Epidermal melanocyte (primary cell): ENCODE measurements around the gene TYW1.
"Not testable (repeated sequence)": the region's sequence is repeated elsewhere in the genome, so short reads cannot be mapped to it uniquely, and the experiment has no call there.

Experiments
- DNase-seq: peaks from one replicate; pipeline ENCODE4 v3.0.0; 2011; ENCODE audit warnings: low spot score; ENCODE audit not compliant: insufficient read length

TYW1 gene

DNA sequence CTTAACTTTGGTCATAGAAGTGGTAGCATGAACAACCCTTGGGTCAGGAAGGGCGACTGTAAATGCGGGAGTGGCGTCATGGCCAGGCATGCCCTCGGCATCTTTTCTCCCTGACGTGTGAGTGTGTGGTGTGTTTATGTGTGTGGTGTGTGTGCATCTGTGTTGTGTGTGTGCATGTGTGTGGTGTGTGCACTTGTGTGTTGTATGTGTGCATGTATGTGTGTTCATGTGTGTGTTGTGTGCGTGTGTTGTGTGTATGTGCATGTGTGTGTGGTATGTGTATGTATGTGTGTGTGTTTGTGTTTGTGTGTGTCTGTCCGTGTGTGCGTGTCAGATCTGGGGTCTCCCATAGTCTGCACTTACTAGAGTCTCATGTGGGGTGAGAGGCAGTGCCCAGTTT lies 192.5 kb downstream of the TYW1 start:
- DNase-seq, result not testable (repeated sequence)

- not testable (repeated sequence) for DNase-seq
Measured at GRCh38 chr7:67189801-67190465, 193.3 kb downstream of the TYW1 start.

DNA sequence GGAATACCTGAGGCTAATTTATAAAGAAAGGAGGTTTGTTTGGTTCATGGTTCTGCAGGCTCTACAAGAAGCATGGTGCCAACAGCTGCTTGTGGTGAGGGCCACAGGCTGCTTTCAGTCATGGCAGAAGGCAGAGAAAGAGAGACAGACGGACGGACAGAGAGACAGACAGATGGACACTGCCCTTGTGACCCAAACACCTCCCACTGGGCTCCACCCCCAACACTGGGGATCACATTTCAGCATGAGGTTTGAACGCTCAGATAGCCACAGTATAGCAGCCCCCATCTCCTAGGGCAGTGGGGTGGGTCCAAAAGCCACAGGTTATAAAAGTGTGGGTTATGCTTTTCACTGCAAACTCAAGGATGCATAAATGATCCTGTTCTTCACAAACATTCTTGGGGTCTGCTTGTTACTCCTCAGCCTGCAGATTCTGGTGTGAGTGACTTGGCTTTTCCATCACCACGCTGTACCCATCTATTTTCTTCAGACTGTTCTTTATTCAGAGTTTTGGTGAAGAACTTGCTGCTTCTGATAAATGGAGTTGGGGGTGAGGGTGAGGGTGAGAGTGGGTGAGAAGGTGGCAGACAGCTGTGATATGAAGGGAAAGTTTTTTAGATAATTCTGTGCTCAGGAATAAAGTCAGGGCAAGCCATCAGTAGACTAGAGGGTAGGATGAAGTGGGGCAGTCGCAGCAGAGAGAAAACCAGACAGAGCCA lies 194.5 kb downstream of the TYW1 start:
- DNase-seq, result not testable (repeated sequence)

- not testable (repeated sequence) for DNase-seq
Measured at GRCh38 chr7:67192123-67192702, 195.6 kb downstream of the TYW1 start.

DNA sequence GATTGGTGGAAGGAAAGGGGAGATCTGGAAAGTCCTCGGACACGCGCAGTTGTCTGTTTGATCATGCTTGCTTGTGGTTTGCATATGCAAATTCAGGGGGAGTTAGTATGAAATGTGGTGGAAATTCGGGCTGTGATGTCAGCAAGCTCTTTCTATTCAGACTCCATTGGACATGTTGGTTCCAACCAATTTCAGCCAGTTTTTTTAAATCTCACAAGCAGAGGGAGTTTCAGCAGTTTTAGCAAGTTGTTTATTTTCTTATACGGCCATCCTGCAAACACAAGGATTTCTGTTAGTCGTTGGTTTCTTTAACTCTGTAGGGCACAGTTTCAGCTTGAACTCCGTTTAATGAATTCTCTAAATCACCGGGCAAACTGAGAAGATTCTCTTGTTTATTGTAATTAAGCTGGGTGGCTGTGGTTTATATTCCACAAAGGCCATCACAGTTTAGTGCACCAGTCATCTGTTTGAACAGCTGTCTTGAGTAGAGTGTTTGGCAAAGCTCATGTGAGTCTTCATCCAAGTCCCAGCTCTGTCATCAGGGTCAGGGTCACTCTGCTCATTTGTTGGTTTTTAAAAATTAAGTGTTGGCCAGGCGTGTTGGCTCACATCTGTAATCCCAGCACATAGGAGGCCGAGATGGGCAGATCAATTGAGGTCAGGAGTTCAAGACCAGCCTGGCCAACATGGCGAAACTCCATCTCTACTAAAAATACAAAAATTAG lies 196.4 kb downstream of the TYW1 start:
- not testable (repeated sequence) for DNase-seq

GRCh38 chr7:67196176-67196575 lies 199.5 kb downstream of the TYW1 start:
- DNase-seq, result not testable (repeated sequence)

DNA sequence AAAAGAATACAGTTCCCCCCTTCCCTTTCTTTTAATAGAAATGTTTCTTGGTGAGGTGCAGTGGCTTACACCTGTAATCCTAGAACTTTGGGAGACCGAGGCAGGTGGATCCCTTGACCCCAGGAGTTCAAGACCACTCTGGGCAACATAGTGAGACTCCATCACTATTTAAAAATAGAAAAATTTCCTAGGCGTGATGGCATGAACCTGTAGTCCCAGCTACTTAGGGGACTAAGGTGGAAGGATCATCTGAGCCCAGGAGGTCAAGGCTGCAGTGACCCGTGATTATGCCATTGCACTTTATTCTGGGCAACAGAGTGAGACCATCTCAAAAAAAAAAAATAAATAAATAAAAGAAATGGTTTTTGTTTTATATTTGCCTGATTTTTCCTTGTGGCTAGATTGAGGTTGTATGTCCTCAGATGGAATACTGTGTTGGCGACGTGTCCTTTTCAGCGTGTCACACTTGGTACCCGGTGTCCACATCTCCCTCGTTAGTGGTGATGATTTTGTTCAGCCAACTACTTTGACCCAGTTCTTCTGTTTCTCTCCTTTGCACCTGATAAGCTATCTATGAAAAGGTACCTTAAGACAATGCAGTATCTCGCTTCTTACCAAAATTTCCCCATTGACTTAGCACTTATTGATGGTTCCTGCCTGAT lies 202.4 kb downstream of the TYW1 start:
- DNase-seq, result not testable (repeated sequence)

- DNase-seq, result not testable (repeated sequence)
Measured at GRCh38 chr7:67205772-67206171, 209.1 kb downstream of the TYW1 start.

DNA sequence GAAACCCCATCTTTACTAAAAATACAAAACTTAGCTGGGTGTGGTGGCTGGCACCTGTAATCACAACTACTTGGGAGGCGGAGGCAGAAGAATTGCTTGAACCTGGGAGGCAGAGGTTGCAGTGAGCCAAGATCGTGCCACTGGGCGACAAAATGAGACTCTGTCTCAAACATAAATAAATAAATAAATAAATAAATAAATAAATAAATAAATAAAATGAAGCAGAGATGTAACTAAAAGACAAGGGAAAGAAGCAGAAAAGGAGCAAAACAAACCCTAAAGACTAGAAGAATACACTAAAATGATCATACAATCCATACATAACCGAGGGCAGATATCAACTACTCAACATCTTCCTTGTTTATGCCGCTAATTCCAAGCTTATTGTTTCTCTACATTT lies 209.8 kb downstream of the TYW1 start:
- DNase-seq, result no peak

DNA sequence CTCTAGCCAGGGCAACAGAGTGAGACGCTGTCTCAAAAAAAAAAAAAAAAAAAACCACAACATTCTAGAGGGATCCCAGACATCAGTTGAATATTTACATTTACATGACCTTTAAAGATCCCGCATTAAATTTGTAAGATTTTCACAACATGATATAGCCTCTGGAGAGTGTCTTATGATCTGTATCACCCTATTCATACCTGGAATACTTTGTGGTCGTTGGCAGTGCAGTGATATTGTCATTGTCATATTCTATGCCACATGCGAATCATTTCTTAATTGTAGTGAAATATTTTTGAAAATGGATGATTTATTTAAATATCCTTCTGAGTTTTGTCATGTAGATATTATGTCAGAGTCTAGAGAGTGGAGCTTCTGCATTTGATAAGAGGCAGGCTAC lies 212.0 kb downstream of the TYW1 start:
- DNase-seq, result not testable (repeated sequence)

DNA sequence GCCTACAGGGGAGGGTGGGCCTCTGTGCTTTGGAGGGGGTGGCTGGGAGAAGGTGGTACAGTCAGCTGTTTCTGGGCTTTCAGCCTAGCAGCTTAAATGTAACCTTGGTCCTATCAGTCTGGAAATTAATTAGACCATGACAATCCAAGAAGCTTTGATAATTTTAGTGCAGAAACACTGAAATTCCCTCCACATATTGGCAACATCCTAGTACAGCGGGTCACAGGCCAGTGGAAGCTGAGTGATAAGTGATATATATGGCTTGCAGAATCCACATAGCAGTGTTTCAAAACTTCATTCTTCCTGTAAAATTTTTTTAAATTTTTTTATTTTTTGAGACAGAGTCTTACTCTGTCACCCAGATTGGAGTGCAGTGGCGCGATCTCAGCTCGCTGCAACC lies 212.6 kb downstream of the TYW1 start:
- no peak for DNase-seq

GRCh38 chr7:67210567-67210966 lies 213.9 kb downstream of the TYW1 start:
- no peak for DNase-seq

DNA sequence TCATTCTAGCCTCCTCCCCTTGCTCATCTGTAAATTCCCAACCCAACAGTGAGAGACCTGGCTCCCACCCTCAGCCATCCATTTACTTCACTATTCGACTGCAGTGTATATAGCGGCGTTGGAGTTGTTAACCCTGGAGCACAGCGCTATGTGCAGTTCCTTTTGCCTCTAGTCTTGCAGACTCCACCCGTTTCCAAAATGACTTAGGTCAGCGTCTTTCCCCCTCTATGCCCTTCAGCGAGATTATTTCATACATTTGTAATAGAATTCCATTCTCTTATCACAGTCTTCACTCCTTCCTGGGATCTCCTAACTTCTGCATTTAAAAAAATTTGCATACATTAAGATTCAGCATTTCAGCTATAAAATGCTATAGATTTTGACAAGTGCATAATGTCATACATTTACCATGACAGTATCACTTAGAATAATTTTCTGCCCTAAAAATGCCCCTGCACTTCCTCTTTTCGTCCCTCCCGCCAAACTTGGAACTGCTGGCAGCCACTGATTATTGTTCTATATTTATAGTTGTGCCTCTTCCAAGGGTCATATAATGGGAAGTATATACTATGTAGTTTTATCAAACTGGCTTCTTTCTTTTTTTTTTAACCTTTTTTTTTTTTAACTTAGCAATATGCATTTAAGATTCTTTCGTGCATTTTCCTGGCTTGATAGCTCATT lies 215.2 kb downstream of the TYW1 start:
- not testable (repeated sequence) for DNase-seq

DNA sequence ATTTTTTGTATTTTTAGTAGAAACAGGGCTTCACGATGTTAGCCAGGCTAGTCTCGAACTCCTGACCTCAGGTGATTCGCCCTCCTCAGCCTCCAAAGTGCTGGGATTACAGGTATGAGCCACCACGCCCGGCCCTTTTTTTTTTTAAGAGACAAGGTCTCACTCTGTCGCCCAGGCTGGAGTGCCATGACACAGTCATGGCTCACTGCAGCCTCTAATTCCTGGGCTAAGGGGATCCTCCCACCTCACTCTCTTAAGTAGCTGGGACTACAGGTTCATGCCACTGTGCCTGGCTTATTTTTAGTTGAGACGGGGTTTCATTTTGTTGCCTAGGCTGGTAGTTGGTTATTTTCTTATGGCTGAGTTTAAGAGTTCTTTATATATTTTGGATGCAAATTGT lies 216.4 kb downstream of the TYW1 start:
- DNase-seq, result not testable (repeated sequence)

DNA sequence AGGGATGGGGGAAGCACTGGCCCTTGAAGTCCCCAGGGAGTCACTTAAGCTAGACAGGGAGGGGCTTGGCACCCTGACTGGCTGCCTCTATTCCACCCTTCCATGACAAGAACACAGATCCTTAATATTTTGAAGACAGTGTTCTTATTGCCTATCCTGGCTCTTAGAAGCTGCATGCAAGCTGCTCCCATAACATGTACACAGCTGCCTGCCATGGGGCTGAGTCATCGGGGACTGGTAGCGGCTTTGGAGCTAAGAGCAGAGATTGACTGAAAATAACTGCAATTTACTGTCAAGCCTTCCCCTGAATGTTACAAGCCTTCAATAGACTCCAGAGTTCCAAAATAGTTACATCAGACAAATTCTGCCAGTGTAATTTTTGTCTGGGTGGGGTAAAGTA lies 226.9 kb downstream of the TYW1 start:
- not testable (repeated sequence) for DNase-seq

GRCh38 chr7:67226340-67226907 lies 229.8 kb downstream of the TYW1 start:
- DNase-seq, result not testable (repeated sequence)

DNA sequence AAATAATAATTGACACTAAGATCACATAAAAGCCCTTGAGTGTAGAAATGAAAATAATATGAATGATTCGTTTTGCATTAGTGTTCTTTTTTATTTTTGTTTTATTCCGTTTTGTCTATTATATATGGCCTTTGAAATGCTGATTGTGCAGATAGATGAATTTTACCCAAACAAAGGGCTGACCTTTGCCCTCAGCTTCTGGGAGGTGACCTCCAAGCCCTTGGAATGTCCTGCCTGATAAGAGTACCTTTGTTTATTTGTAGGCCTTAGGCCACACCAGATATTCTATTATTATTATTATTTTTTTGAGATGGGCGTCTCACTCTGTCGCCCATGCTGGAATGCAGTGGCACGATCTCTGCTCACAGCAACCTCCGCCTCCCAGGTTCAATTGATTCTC lies 230.3 kb downstream of the TYW1 start:
- DNase-seq, result not testable (repeated sequence)

DNA sequence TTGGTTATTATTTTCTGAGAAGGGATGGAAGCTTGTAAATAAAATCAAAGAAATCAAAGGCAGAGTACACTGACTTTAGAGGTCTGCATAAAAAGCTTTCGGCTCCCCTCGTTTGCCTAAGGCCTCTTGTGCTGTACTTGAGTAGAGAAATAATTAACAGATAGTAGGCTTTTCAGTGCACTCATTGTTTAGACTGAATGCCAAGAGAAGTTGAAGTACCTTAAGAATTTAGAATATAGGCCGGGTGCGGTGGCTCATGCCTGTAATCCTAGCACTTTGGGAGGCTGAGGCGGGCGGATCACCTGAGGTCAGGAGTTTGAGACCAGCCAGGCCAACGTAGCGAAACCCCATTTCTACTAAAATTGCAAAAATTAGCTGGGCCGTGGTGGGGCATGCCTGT lies 232.4 kb downstream of the TYW1 start:
- not testable (repeated sequence) for DNase-seq

DNA sequence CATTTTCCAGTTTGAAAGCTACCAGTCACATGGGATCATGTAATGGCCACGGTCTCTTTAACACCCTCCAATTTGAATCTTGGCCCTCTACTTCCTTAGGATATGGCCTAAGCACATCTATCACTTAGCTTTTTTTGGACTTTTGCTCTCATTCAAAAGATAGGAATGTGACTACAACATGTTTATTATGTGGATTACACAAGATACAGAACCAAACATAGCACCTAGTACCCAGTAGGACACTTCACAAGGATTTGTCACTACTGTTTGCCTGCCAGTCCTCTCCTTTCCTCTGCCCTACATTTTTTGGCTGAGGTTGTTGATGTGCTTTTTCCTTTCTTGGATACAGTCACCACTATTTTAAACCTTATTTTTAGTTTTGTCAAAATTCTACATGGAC lies 233.4 kb downstream of the TYW1 start:
- not testable (repeated sequence) for DNase-seq

GRCh38 chr7:67233506-67233905 lies 236.9 kb downstream of the TYW1 start:
- DNase-seq, result not testable (repeated sequence)
